K562 (cell line): ENCODE results near the gene SYVN1. TPM values are rescaled to one million over a fixed set of nuclear protein-coding genes. Genes with fewer than 3 reads are reported as not detected.
A peak's percentile ranks its signal among the peaks of the same experiment; 100 is the strongest.

Source experiments
- HDAC1 ChIP-seq, 2 experiments: fragments of 450-650 bp; IDR thresholded peaks; 2 replicates each; pipeline ENCODE4 v1.6.1; 2016 to 2017; ENCODE audit warnings: inconsistent platforms in 1 of 2, mild to moderate bottlenecking in 1 of 2, moderate library complexity in 1 of 2
- NR2C1 ChIP-seq, 2 experiments: fragments of 450-650 bp; IDR thresholded peaks; 2 replicates each; pipeline ENCODE4 v1.6.1; 2017; ENCODE audit warnings: mild to moderate bottlenecking in 2 of 2, antibody characterized with exemption in 1 of 2, inconsistent platforms in 1 of 2, missing compliant biosample characterization in 1 of 2, missing genetic modification characterization in 1 of 2
- RBM39 ChIP-seq: fragments of 200-400 bp; formaldehyde crosslinking; optimal IDR thresholded peaks from 2 replicates; pipeline ENCODE3; 2018; ENCODE audit warnings: low read depth, low read length
- RFX7 ChIP-seq: fragments of 250-450 bp; sonication (Bioruptor Pico); IDR thresholded peaks from 2 replicates; pipeline ENCODE4 v1.5.1; 2021; ENCODE audit warnings: mild to moderate bottlenecking
- RNF2 ChIP-seq: sonication (generic); IDR thresholded peaks from 2 replicates; pipeline ENCODE4 v1.6.1; 2016
- SETDB1 ChIP-seq: IDR thresholded peaks from one replicate; pipeline ENCODE4 v1.6.1; 2012; ENCODE audit warnings: low read length, control low read depth, inconsistent platforms
- SMARCB1 ChIP-seq: IDR thresholded peaks from 2 replicates; pipeline ENCODE4 v1.6.1; 2011; ENCODE audit warnings: improper control_type of control experiment, low read depth; ENCODE audit not compliant: insufficient read length
- ZKSCAN1 ChIP-seq: fragments of 150-350 bp; IDR thresholded peaks from 2 replicates; pipeline ENCODE4 v1.6.1; 2016; ENCODE audit warnings: low read depth, low read length
- ZNF143 ChIP-seq: sonication (generic); formaldehyde crosslinking; IDR thresholded peaks from 2 replicates; pipeline ENCODE4 v1.9.0; 2022; ENCODE audit warnings: mild to moderate bottlenecking, missing genetic modification reagents
- ZNF23 ChIP-seq: fragments of 250-450 bp; sonication (Bioruptor Pico); IDR thresholded peaks from 2 replicates; pipeline ENCODE4 v1.4.0; 2020; ENCODE audit warnings: mild to moderate bottlenecking
- polyA plus RNA-seq, 8 experiments: library from polyadenylated mRNA; depleted of rRNA in 4 of 8; stranded (reverse) in 5 of 8; unstranded in 3 of 8; fragments of >200 nt; fragmentation: Nextera tagmentation in 2 of 8; fragmentation: Illumina TruSeq in 1 of 8; extraction: Ambion mirVana in 2 of 8; extraction: Trizol in 1 of 8; gene quantifications; 2 replicates each; pipeline versions ENCODE4 v1.2.1 to v1.2.3, GENCODE V29; 2011 to 2014; ENCODE audit warnings: inconsistent platforms in 1 of 8, missing spikeins in 1 of 8
- total RNA-seq, 7 experiments: library from RNA; depleted of rRNA in 6 of 7; stranded (reverse); fragments of >200 nt in 6 of 7; fragmentation: Illumina TruSeq in 2 of 7; extraction: Trizol in 2 of 7; gene quantifications; 2 replicates each; pipeline versions ENCODE4 v1.2.1 to v1.2.3, GENCODE V29; 2011 to 2021; ENCODE audit warnings: low replicate concordance in 1 of 7
- TF ChIP-seq, protein P1 (sequence below): fragments of 250-450 bp; sonication (Bioruptor Pico); IDR thresholded peaks from 2 replicates; pipeline ENCODE4 v1.9.0; 2021; ENCODE audit warnings: mild to moderate bottlenecking
- TF ChIP-seq, protein P2 (sequence below): fragments of 150-350 bp; IDR thresholded peaks from 2 replicates; pipeline ENCODE4 v1.6.1; 2014; ENCODE audit warnings: low read depth, mild to moderate bottlenecking, low read length, borderline replicate concordance
- TF ChIP-seq, protein P3 (sequence below): IDR thresholded peaks from 2 replicates; pipeline ENCODE4 v1.6.1; 2016; ENCODE audit warnings: missing genetic modification characterization, missing compliant biosample characterization
- TF ChIP-seq, protein P4 (sequence below): fragments of 450-650 bp; IDR thresholded peaks from 2 replicates; pipeline ENCODE4 v1.6.1; 2016
- TF ChIP-seq, protein P5 (sequence below): sonication (generic); formaldehyde crosslinking; IDR thresholded peaks from 2 replicates; pipeline ENCODE4 v1.8.1; 2023; ENCODE audit warnings: mild to moderate bottlenecking, missing genetic modification reagents
- TF ChIP-seq, protein P6 (sequence below), 2 experiments: IDR thresholded peaks; 2 replicates each; pipeline ENCODE4 v1.6.1; 2011; ENCODE audit warnings: borderline replicate concordance in 1 of 2, control low read depth in 1 of 2, low read depth in 1 of 2, low read length in 1 of 2, mild to moderate bottlenecking in 1 of 2, mixed read lengths in 1 of 2, moderate library complexity in 1 of 2; ENCODE audit not compliant: insufficient read depth in 1 of 2, insufficient read length in 1 of 2, poor library complexity in 1 of 2, severe bottlenecking in 1 of 2; ENCODE audit errors: extremely low read depth in 1 of 2

Gene SYVN1
- total and polyA plus RNA-seq, 9 of the 15 experiments (the other 6 are each of a cell fraction or from before 2014, with no cell fraction given) = 0.41 to 47.4 (median 9.9) TPM

DNA sequence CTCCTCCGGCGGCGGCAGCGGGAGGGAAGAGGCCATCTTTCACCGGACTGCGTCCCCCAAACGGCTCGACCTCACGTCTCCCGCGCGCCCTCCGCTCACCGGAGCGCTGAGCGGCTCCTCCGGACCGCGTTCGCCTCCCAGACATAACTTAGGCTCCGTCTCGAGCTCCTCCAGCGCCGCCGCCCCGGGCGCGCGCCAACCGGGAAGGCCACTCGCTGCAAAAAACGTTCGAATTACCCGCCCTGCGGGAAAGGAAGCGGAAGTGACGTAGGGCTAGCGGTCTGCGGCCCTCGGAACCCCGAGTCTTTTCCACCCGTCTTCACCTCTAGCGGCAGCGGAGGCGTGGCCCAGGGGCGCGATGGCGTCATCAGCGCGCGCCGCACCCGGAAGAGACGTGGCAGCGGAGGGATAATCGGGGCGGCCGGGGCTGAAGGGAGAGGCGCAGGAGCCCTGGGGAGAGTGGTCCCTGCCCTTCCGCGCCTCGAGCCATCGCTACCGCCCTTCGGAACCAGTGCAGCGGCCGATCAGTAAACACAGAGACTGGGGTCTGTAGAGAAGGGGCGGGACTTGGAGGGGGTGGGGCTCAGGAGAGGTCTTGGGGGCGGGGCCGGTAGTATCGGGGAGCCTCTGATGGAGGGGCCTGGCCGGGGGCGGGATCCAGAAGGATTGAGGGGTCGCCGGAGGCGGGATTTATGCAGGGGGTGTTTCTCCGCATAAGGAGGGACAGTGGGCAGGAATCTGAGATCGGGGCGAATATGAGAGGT lies 50.3 kb downstream of the SYVN1 start, which contains the start of the genes CDCA5 and ZFPL1 (continued):
- TF ChIP-seq RFX7 (CRISPR knock-in tag) (no peak), RBM39 (no peak), HDAC1 (IDR thresholded peaks at IDR 0.05) (peak; percentile 33 to 99; a peak in 3 of 4 replicates), ZNF143 (CRISPR knock-in tag) (no peak), ZNF23 (CRISPR knock-in tag) (no peak), RNF2 (peak; percentile 17; the same call in 1 of the 2 replicates), NR2C1 (IDR thresholded peaks at IDR 0.05) (peak; percentile 78), NR2C1 (tag; IDR thresholded peaks at IDR 0.05) (peak; percentile 75), ZKSCAN1 (0 out of 2 replicates have a peak, but pooled peaks have one; percentile 37), SMARCB1 (no peak), SETDB1 (no peak)
- TF ChIP-seq, protein P1, sequence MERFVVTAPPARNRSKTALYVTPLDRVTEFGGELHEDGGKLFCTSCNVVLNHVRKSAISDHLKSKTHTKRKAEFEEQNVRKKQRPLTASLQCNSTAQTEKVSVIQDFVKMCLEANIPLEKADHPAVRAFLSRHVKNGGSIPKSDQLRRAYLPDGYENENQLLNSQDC (CRISPR knock-in tag) = no peak
- TF ChIP-seq, protein P2, sequence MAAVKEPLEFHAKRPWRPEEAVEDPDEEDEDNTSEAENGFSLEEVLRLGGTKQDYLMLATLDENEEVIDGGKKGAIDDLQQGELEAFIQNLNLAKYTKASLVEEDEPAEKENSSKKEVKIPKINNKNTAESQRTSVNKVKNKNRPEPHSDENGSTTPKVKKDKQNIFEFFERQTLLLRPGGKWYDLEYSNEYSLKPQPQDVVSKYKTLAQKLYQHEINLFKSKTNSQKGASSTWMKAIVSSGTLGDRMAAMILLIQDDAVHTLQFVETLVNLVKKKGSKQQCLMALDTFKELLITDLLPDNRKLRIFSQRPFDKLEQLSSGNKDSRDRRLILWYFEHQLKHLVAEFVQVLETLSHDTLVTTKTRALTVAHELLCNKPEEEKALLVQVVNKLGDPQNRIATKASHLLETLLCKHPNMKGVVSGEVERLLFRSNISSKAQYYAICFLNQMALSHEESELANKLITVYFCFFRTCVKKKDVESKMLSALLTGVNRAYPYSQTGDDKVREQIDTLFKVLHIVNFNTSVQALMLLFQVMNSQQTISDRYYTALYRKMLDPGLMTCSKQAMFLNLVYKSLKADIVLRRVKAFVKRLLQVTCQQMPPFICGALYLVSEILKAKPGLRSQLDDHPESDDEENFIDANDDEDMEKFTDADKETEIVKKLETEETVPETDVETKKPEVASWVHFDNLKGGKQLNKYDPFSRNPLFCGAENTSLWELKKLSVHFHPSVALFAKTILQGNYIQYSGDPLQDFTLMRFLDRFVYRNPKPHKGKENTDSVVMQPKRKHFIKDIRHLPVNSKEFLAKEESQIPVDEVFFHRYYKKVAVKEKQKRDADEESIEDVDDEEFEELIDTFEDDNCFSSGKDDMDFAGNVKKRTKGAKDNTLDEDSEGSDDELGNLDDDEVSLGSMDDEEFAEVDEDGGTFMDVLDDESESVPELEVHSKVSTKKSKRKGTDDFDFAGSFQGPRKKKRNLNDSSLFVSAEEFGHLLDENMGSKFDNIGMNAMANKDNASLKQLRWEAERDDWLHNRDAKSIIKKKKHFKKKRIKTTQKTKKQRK = no peak
- TF ChIP-seq, protein P3, sequence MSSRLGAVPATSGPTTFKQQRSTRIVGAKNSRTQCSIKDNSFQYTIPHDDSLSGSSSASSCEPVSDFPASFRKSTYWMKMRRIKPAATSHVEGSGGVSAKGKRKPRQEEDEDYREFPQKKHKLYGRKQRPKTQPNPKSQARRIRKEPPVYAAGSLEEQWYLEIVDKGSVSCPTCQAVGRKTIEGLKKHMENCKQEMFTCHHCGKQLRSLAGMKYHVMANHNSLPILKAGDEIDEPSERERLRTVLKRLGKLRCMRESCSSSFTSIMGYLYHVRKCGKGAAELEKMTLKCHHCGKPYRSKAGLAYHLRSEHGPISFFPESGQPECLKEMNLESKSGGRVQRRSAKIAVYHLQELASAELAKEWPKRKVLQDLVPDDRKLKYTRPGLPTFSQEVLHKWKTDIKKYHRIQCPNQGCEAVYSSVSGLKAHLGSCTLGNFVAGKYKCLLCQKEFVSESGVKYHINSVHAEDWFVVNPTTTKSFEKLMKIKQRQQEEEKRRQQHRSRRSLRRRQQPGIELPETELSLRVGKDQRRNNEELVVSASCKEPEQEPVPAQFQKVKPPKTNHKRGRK (tag) = no peak
- TF ChIP-seq, protein P4, sequence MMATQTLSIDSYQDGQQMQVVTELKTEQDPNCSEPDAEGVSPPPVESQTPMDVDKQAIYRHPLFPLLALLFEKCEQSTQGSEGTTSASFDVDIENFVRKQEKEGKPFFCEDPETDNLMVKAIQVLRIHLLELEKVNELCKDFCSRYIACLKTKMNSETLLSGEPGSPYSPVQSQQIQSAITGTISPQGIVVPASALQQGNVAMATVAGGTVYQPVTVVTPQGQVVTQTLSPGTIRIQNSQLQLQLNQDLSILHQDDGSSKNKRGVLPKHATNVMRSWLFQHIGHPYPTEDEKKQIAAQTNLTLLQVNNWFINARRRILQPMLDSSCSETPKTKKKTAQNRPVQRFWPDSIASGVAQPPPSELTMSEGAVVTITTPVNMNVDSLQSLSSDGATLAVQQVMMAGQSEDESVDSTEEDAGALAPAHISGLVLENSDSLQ = no peak
- TF ChIP-seq, protein P5, sequence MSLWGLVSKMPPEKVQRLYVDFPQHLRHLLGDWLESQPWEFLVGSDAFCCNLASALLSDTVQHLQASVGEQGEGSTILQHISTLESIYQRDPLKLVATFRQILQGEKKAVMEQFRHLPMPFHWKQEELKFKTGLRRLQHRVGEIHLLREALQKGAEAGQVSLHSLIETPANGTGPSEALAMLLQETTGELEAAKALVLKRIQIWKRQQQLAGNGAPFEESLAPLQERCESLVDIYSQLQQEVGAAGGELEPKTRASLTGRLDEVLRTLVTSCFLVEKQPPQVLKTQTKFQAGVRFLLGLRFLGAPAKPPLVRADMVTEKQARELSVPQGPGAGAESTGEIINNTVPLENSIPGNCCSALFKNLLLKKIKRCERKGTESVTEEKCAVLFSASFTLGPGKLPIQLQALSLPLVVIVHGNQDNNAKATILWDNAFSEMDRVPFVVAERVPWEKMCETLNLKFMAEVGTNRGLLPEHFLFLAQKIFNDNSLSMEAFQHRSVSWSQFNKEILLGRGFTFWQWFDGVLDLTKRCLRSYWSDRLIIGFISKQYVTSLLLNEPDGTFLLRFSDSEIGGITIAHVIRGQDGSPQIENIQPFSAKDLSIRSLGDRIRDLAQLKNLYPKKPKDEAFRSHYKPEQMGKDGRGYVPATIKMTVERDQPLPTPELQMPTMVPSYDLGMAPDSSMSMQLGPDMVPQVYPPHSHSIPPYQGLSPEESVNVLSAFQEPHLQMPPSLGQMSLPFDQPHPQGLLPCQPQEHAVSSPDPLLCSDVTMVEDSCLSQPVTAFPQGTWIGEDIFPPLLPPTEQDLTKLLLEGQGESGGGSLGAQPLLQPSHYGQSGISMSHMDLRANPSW = peak; percentile 76
- TF ChIP-seq, protein P6, sequence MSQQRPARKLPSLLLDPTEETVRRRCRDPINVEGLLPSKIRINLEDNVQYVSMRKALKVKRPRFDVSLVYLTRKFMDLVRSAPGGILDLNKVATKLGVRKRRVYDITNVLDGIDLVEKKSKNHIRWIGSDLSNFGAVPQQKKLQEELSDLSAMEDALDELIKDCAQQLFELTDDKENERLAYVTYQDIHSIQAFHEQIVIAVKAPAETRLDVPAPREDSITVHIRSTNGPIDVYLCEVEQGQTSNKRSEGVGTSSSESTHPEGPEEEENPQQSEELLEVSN (IDR thresholded peaks at IDR 0.05; ENCODE audit: borderline replicate concordance in 1 of 2, extremely low read depth in 1 of 2, insufficient read depth in 1 of 2, insufficient read length in 1 of 2, low read depth in 1 of 2, low read length in 1 of 2, poor library complexity in 1 of 2, severe bottlenecking in 1 of 2) = peak in 1 of 2 experiments; percentile 43
